Epithelial cell of esophagus (primary cell): ENCODE data around the gene ZNF205.

Source experiments
- DNase-seq: peaks from one replicate; pipeline ENCODE4 v3.0.0; 2010; ENCODE audit warnings: low read depth
- H3K4me3 ChIP-seq: 2 replicates; pipeline ENCODE4 v1.5.1; 2011; ENCODE audit warnings: mild to moderate bottlenecking, low read length, control low read depth
- CTCF ChIP-seq: IDR thresholded peaks from 2 replicates; pipeline ENCODE4 v1.5.1; 2011; ENCODE audit warnings: low read depth, mild to moderate bottlenecking, low read length, control low read depth, inconsistent platforms; ENCODE audit not compliant: insufficient read depth; ENCODE audit errors: missing control alignments

ZNF205 gene

DNA sequence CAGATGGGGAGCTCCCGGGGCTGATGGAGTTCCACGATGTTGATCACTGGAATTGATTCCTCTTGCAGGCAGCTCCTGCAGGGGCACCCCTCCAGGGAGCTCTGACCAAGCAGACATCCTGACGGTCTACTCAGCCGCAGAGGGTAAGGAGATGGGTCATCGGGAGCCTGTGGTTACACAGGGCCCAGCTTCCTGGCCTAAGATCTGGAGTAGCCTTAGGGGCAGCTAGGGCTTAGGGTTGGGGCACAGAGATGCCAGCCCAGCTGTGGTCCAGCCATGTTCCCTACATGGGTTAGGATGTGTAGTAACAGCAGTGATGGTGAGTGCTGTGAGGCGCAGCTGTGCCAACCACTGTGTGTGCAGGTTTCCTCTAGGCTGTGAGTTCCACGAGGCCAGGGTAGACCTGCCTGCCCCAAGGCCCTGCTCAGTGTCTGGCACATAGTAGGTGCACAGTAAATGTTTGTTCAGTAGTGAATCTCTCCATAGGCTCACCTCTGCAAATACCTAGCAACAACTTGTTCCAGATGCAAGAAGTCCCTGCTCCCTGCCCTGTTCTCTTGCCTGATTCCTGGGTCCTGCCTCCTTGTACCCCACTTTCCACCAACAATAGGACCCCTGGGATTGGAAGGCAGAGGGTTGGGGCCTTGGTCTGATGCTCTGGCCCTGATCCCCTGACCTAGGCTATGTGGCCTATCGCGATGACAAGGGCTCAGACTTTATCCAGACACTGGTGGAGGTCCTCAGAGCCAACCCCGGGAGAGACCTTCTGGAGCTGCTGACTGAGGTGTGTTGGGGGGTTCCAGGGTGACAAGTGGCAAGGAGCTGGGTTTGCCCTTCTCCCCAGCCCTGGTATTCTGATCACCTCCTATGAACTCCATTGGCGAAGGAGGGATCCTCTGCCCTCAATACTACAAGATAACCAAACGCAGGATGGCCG is 36.1 kb downstream of the ZNF205 start:
- no peak for TF ChIP-seq CTCF
- no peak for DNase-seq
- H3K4me3 ChIP-seq: no peak overlapping the region

- H3K4me3 ChIP-seq: no peak overlapping the region
- TF ChIP-seq CTCF: no peak
- DNase-seq: no peak
These were observed 36.8 kb downstream of the ZNF205 start for GRCh38 chr16:3149193-3149530.

GRCh38 chr16:3149630-3150345 is 37.4 kb downstream of the ZNF205 start:
- DNase-seq: peak; percentile 70
- H3K4me3 ChIP-seq: peak overlapping the region; percentile 83
- TF ChIP-seq CTCF: peak; percentile 45

- H3K4me3 ChIP-seq: peak overlapping the region; percentile 83
- peak; percentile 95 for DNase-seq
- no peak for TF ChIP-seq CTCF
These were observed 38.2 kb downstream of the ZNF205 start for GRCh38 chr16:3150346-3151218.

- no peak for DNase-seq
- peak overlapping the region; percentile 56 for H3K4me3 ChIP-seq
- no peak for TF ChIP-seq CTCF
These were observed 39.6 kb downstream of the ZNF205 start for GRCh38 chr16:3152027-3152276.

DNA sequence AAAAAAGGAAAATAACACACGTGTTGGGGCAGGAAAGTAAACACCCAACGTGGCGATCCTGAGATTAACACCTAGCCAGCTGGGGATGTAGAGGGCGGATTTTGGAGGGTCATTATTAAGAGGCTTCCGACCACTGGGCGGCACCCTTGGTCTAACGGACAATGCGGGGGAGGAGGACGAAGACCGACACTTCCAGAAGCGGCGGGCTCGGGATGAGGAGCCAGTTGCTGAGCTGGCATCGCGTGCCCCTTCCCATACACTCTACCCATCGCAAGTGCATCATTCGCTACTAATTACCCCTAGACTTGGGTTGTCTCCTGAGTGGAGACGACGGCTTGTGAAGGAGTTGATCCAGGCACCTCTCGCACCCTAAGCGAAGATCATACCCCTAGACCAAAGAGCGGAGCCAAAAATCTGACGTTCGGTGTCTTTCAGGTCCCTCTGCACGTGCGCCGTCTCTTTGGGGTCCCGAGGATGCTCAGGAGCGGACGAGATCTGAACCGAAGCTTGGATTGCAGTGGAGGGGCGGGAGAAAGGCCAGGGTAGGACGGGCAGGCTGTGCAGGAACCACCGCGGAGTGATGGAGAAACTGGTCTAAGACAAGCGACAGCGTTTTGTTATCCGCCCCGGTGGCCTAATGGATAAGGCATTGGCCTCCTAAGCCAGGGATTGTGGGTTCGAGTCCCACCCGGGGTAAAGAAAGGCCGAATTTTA is 40.0 kb downstream of the ZNF205 start:
- TF ChIP-seq CTCF: peak; percentile 41
- peak; percentile 90 for DNase-seq
- H3K4me3 ChIP-seq: peak overlapping the region; percentile 56
